ENCODE data around the gene ERAL1.

ERAL1 gene

GRCh38 chr17:28849281-28849680 is 5.5 kb upstream of the ERAL1 start:
- H2BK15ac ChIP-seq (ENCODE audit: low read length), result no peak overlapping the region
- no peaks in the 10 kb centered on the region for H3K36me3 ChIP-seq (replicated peaks in 1 of 2; ENCODE audit: control insufficient read depth in 2 of 2, insufficient read depth in 2 of 2, low read length in 2 of 2)
- H3K27me3 ChIP-seq (ENCODE audit: control insufficient read depth in 3 of 3, insufficient read depth in 3 of 3, low read depth in 1 of 3, low read length in 3 of 3), result no peaks in the 10 kb centered on the region
- no peak overlapping the region for H3K18ac ChIP-seq (ENCODE audit: low read length)
- H2BK5ac ChIP-seq (ENCODE audit: low read length), result no peak overlapping the region
- H4K91ac ChIP-seq (ENCODE audit: low read depth, low read length, poor library complexity), result no peak overlapping the region
- no peak overlapping the region for H3K23ac ChIP-seq (ENCODE audit: low read depth, low read length, poor library complexity)
- H3K9ac ChIP-seq (ENCODE audit: low read depth, low read length, poor library complexity), result no peak overlapping the region
- no peak overlapping the region for H2BK120ac ChIP-seq (ENCODE audit: low read depth, low read length)
- no peak overlapping the region for H2BK12ac ChIP-seq (ENCODE audit: low read length)
- no peaks in the 10 kb centered on the region for H3K9me3 ChIP-seq (replicated peaks in 1 of 2; ENCODE audit: control insufficient read depth in 2 of 2, insufficient read depth in 1 of 2, low read depth in 1 of 2, low read length in 2 of 2)
- DNase-seq (ENCODE audit: low spot score), result no peak
- no peak overlapping the region for H3K27ac ChIP-seq (replicated peaks; ENCODE audit: low read length)
- H2AFZ ChIP-seq (ENCODE audit: low read length), result no peak overlapping the region
- WGBS, 2 donors (ENCODE audit: extremely low coverage in 2 of 2, insufficient read length in 2 of 2, insufficient replicate concordance in 1 of 2), result no CpG with 5 or more reads among the region's 5 CpGs
- H3K4ac ChIP-seq (ENCODE audit: low read length), result no peak overlapping the region
- H3K4me2 ChIP-seq (ENCODE audit: insufficient read depth, low read length, poor library complexity, severe bottlenecking), result no peak overlapping the region
- no peak overlapping the region for H3K4me3 ChIP-seq (ENCODE audit: low read length in 2 of 2)
- H3K79me1 ChIP-seq (ENCODE audit: low read depth, low read length), result peaks cover 2% of the 10 kb centered on the region
- no peak overlapping the region for H3K14ac ChIP-seq (ENCODE audit: low read length)
- no peak overlapping the region for H2AK5ac ChIP-seq (ENCODE audit: low read depth, low read length)
- H3K4me1 ChIP-seq (ENCODE audit: control insufficient read depth in 2 of 2, insufficient read depth in 1 of 2, low read depth in 1 of 2, low read length in 2 of 2), result peaks cover 2% of the 10 kb centered on the region in 2 donors
- H4K8ac ChIP-seq (ENCODE audit: low read depth, low read length), result no peak overlapping the region

DNA sequence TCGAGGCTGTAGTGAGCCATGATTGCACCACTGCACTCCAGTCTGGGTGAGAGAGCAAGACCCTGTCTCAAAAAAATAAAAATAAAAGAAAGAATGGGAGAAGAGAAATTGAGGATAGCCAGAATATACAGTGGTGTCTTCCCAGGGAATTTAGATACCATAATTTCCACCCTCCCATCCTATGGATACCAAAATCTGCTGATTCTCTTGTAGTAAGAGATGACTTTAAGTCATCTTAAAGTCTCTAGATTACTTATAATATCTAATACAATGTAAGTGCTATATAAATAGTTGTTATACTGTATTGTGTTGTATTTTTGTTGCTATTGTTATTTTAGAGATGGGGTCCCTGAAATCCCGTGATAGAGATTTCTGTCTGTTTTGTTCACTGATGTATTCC is 1.5 kb upstream of the ERAL1 start:
- Histone ChIP-seq H3K4ac (ENCODE audit: low read length) (no peak overlapping the region), H3K27me3 (ENCODE audit: control insufficient read depth in 3 of 3, insufficient read depth in 3 of 3, low read depth in 1 of 3, low read length in 3 of 3) (no peaks in the 10 kb centered on the region), H2AFZ (ENCODE audit: low read length) (no peak overlapping the region), H3K79me1 (ENCODE audit: low read depth, low read length) (peaks cover 2% of the 10 kb centered on the region), H4K91ac (ENCODE audit: low read depth, low read length, poor library complexity) (no peak overlapping the region), H2BK120ac (ENCODE audit: low read depth, low read length) (no peak overlapping the region), H3K14ac (ENCODE audit: low read length) (no peak overlapping the region), H3K23ac (ENCODE audit: low read depth, low read length, poor library complexity) (no peak overlapping the region), H3K4me1 (ENCODE audit: control insufficient read depth in 2 of 2, insufficient read depth in 1 of 2, low read depth in 1 of 2, low read length in 2 of 2) (peaks cover 5% of the 10 kb centered on the region in 2 donors), H4K8ac (ENCODE audit: low read depth, low read length) (peak overlapping the region; percentile 72), H3K18ac (ENCODE audit: low read length) (no peak overlapping the region), H2BK15ac (ENCODE audit: low read length) (no peak overlapping the region), H3K27ac (replicated peaks; ENCODE audit: low read length) (no peak overlapping the region), H3K4me3 (ENCODE audit: low read length in 2 of 2) (no peak overlapping the region), H2BK5ac (ENCODE audit: low read length) (no peak overlapping the region), H3K4me2 (ENCODE audit: insufficient read depth, low read length, poor library complexity, severe bottlenecking) (no peak overlapping the region), H2BK12ac (ENCODE audit: low read length) (no peak overlapping the region), H2AK5ac (ENCODE audit: low read depth, low read length) (no peak overlapping the region), H3K9me3 (replicated peaks in 1 of 2; ENCODE audit: control insufficient read depth in 2 of 2, insufficient read depth in 1 of 2, low read depth in 1 of 2, low read length in 2 of 2) (no peaks in the 10 kb centered on the region), H3K9ac (ENCODE audit: low read depth, low read length, poor library complexity) (no peak overlapping the region), H3K36me3 (replicated peaks in 1 of 2; ENCODE audit: control insufficient read depth in 2 of 2, insufficient read depth in 2 of 2, low read length in 2 of 2) (peaks cover 10 to 16% of the 10 kb centered on the region in 2 donors)
- no peak for DNase-seq (ENCODE audit: low spot score)
- no CpG with 5 or more reads among the region's 2 CpGs for WGBS, 2 donors (ENCODE audit: extremely low coverage in 2 of 2, insufficient read length in 2 of 2, insufficient replicate concordance in 1 of 2)

DNA sequence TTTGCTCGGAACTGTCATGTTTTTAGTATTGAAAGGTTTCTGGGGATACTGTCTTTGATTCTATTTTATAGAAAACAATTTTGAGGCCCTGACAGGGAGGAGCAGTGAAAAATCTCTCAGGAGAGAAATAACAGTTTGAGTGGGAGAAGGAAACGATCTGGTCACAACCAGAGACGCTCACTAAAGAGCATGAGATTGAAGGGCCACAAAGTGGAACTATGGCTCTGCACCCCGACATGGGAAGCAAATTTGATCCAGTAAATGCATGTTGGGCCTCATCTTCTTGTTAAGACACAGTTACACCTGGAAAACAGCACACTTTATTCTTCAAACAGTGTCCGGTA is 492 bp downstream of the ERAL1 start:
- peaks cover 2% of the 10 kb centered on the region for H3K79me1 ChIP-seq (ENCODE audit: low read depth, low read length)
- peak overlapping the region; percentile 85 for H2AFZ ChIP-seq (ENCODE audit: low read length)
- H2BK15ac ChIP-seq (ENCODE audit: low read length), result no peak overlapping the region
- H2BK12ac ChIP-seq (ENCODE audit: low read length), result no peak overlapping the region
- H3K9ac ChIP-seq (ENCODE audit: low read depth, low read length, poor library complexity), result no peak overlapping the region
- peak overlapping the region; percentile 86 for H3K18ac ChIP-seq (ENCODE audit: low read length)
- no peak overlapping the region for H3K23ac ChIP-seq (ENCODE audit: low read depth, low read length, poor library complexity)
- no peak overlapping the region for H2BK5ac ChIP-seq (ENCODE audit: low read length)
- no peak overlapping the region for H3K4ac ChIP-seq (ENCODE audit: low read length)
- H2BK120ac ChIP-seq (ENCODE audit: low read depth, low read length), result no peak overlapping the region
- H3K9me3 ChIP-seq (replicated peaks in 1 of 2; ENCODE audit: control insufficient read depth in 2 of 2, insufficient read depth in 1 of 2, low read depth in 1 of 2, low read length in 2 of 2), result no peaks in the 10 kb centered on the region
- no peaks in the 10 kb centered on the region for H3K27me3 ChIP-seq (ENCODE audit: control insufficient read depth in 3 of 3, insufficient read depth in 3 of 3, low read depth in 1 of 3, low read length in 3 of 3)
- H4K91ac ChIP-seq (ENCODE audit: low read depth, low read length, poor library complexity), result no peak overlapping the region
- no CpG with 5 or more reads among the region's 5 CpGs for WGBS, 2 donors (ENCODE audit: extremely low coverage in 2 of 2, insufficient read length in 2 of 2, insufficient replicate concordance in 1 of 2)
- H4K8ac ChIP-seq (ENCODE audit: low read depth, low read length), result no peak overlapping the region
- no peak for DNase-seq (ENCODE audit: low spot score)
- H3K4me2 ChIP-seq (ENCODE audit: insufficient read depth, low read length, poor library complexity, severe bottlenecking), result peak overlapping the region; percentile 60
- peak overlapping the region; percentile 70 to 91 for H3K4me3 ChIP-seq (ENCODE audit: low read length in 2 of 2)
- no peak overlapping the region for H3K14ac ChIP-seq (ENCODE audit: low read length)
- no peak overlapping the region for H3K27ac ChIP-seq (replicated peaks; ENCODE audit: low read length)
- H2AK5ac ChIP-seq (ENCODE audit: low read depth, low read length), result no peak overlapping the region
- H3K36me3 ChIP-seq (replicated peaks in 1 of 2; ENCODE audit: control insufficient read depth in 2 of 2, insufficient read depth in 2 of 2, low read length in 2 of 2), result peaks cover 22 to 31% of the 10 kb centered on the region in 2 donors
- H3K4me1 ChIP-seq (ENCODE audit: control insufficient read depth in 2 of 2, insufficient read depth in 1 of 2, low read depth in 1 of 2, low read length in 2 of 2), result peaks cover 3 to 5% of the 10 kb centered on the region in 2 donors

DNA sequence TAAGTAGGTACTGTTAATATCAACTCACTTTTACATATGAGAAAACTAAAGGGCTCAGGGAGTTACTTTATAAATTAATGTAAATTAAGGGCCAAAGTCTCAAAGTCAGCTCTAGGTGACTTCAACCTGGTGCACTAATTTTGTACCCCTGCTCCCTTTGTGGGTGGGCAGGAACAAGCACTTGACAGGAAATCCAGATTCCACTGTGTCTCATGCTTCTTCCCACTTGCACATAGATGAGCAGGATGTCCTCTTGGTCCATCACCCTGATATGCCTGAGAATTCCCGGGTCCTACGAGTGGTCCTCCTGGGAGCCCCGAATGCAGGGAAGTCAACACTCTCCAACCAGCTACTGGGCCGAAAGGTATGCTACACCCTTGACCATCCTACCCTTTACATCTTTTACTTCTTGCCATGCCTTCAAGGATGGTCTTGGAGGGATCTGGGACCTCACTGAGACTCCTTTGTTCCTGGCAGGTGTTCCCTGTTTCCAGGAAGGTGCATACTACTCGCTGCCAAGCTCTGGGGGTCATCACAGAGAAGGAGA is 1.3 kb downstream of the ERAL1 start:
- Histone ChIP-seq H3K4me3 (ENCODE audit: low read length in 2 of 2) (peak overlapping the region in 1 of 2 donors; percentile 70), H3K23ac (ENCODE audit: low read depth, low read length, poor library complexity) (no peak overlapping the region), H4K8ac (ENCODE audit: low read depth, low read length) (no peak overlapping the region), H3K36me3 (replicated peaks in 1 of 2; ENCODE audit: control insufficient read depth in 2 of 2, insufficient read depth in 2 of 2, low read length in 2 of 2) (peaks cover 26 to 36% of the 10 kb centered on the region in 2 donors), H3K27ac (replicated peaks; ENCODE audit: low read length) (no peak overlapping the region), H2BK120ac (ENCODE audit: low read depth, low read length) (no peak overlapping the region), H3K9ac (ENCODE audit: low read depth, low read length, poor library complexity) (no peak overlapping the region), H2BK5ac (ENCODE audit: low read length) (no peak overlapping the region), H3K4ac (ENCODE audit: low read length) (no peak overlapping the region), H3K4me2 (ENCODE audit: insufficient read depth, low read length, poor library complexity, severe bottlenecking) (no peak overlapping the region), H3K4me1 (ENCODE audit: control insufficient read depth in 2 of 2, insufficient read depth in 1 of 2, low read depth in 1 of 2, low read length in 2 of 2) (peaks cover 3 to 5% of the 10 kb centered on the region in 2 donors), H3K79me1 (ENCODE audit: low read depth, low read length) (peaks cover 2% of the 10 kb centered on the region), H2AFZ (ENCODE audit: low read length) (no peak overlapping the region), H2BK12ac (ENCODE audit: low read length) (no peak overlapping the region), H3K14ac (ENCODE audit: low read length) (no peak overlapping the region), H2AK5ac (ENCODE audit: low read depth, low read length) (no peak overlapping the region), H3K18ac (ENCODE audit: low read length) (no peak overlapping the region), H3K9me3 (replicated peaks in 1 of 2; ENCODE audit: control insufficient read depth in 2 of 2, insufficient read depth in 1 of 2, low read depth in 1 of 2, low read length in 2 of 2) (no peaks in the 10 kb centered on the region), H3K27me3 (ENCODE audit: control insufficient read depth in 3 of 3, insufficient read depth in 3 of 3, low read depth in 1 of 3, low read length in 3 of 3) (no peaks in the 10 kb centered on the region), H2BK15ac (ENCODE audit: low read length) (no peak overlapping the region), H4K91ac (ENCODE audit: low read depth, low read length, poor library complexity) (no peak overlapping the region)
- DNase-seq (ENCODE audit: low spot score), result no peak
- WGBS, 2 donors (ENCODE audit: extremely low coverage in 2 of 2, insufficient read length in 2 of 2, insufficient replicate concordance in 1 of 2), result no CpG with 5 or more reads among the region's 5 CpGs
